ENCODE measurements around the gene DHRS4. TPM values are rescaled to one million over a fixed set of nuclear protein-coding genes. Genes with fewer than 3 reads are reported as not detected.

DHRS4 gene
- total RNA-seq, 4 donors from 2014 or later, result 19.7 to 57.9 (median 28.6) TPM

- DNase-seq, result peak; percentile 72 to 79
- Histone ChIP-seq H3K36me3 (no peaks in the 10 kb centered on the region), H3K9me3 (no peaks in the 10 kb centered on the region), H3K27me3 (no peaks in the 10 kb centered on the region), H3K27ac (no peak overlapping the region), H3K4me1 (no peaks in the 10 kb centered on the region), H3K4me3 (no peak overlapping the region)
- TF ChIP-seq CTCF (IDR thresholded peaks at IDR 0.05) (peak; percentile 68 to 81 (median 77)), POLR2A (IDR thresholded peaks at IDR 0.05) (no peak)
- intact Hi-C loops (cut with DNase I; ENCODE audit: low total_unique reads), result no loop called here
Observed at GRCh38 chr14:23929822-23930294, 23.7 kb upstream of the DHRS4 start.

- no peaks in the 10 kb centered on the region for H3K36me3 ChIP-seq
- no peak overlapping the region for H3K4me3 ChIP-seq
- DNase-seq, result peak; percentile 49 to 65
- TF ChIP-seq CTCF (IDR thresholded peaks at IDR 0.05) (no peak), POLR2A (IDR thresholded peaks at IDR 0.05) (no peak)
- intact Hi-C loops (cut with DNase I; ENCODE audit: low total_unique reads), result no loop called here
- H3K27ac ChIP-seq, result peak overlapping the region in 1 of 2 donors; percentile 28
- H3K27me3 ChIP-seq, result no peaks in the 10 kb centered on the region
- no peaks in the 10 kb centered on the region for H3K9me3 ChIP-seq
- no peaks in the 10 kb centered on the region for H3K4me1 ChIP-seq
Observed at GRCh38 chr14:23930742-23931141, 22.8 kb upstream of the DHRS4 start.

- intact Hi-C loops (cut with DNase I; ENCODE audit: low total_unique reads), result no loop called here
- H3K27me3 ChIP-seq, result no peaks in the 10 kb centered on the region
- no peaks in the 10 kb centered on the region for H3K4me1 ChIP-seq
- no peaks in the 10 kb centered on the region for H3K9me3 ChIP-seq
- peak overlapping the region in 1 of 2 donors; percentile 18 for H3K27ac ChIP-seq
- no peaks in the 10 kb centered on the region for H3K36me3 ChIP-seq
- no peak for DNase-seq
- no peak for TF ChIP-seq CTCF (IDR thresholded peaks at IDR 0.05)
- no peak for TF ChIP-seq POLR2A (IDR thresholded peaks at IDR 0.05)
- H3K4me3 ChIP-seq, result no peak overlapping the region
Observed at GRCh38 chr14:23931721-23932289, 21.8 kb upstream of the DHRS4 start.

GRCh38 chr14:23932639-23933038 lies 20.9 kb upstream of the DHRS4 start:
- DNase-seq, result no peak
- Histone ChIP-seq H3K9me3 (no peaks in the 10 kb centered on the region), H3K36me3 (no peaks in the 10 kb centered on the region), H3K27me3 (no peaks in the 10 kb centered on the region), H3K4me3 (no peak overlapping the region), H3K4me1 (no peaks in the 10 kb centered on the region), H3K27ac (no peak overlapping the region)
- intact Hi-C loops (cut with DNase I; ENCODE audit: low total_unique reads), result no loop called here
- TF ChIP-seq CTCF (IDR thresholded peaks at IDR 0.05) (no peak), POLR2A (IDR thresholded peaks at IDR 0.05) (no peak)

GRCh38 chr14:23933108-23933741 lies 20.3 kb upstream of the DHRS4 start:
- H3K4me1 ChIP-seq, result no peaks in the 10 kb centered on the region
- intact Hi-C loops (cut with DNase I; ENCODE audit: low total_unique reads), result no loop called here
- H3K9me3 ChIP-seq, result no peaks in the 10 kb centered on the region
- H3K27me3 ChIP-seq, result no peaks in the 10 kb centered on the region
- no peaks in the 10 kb centered on the region for H3K36me3 ChIP-seq
- TF ChIP-seq POLR2A (IDR thresholded peaks at IDR 0.05) (no peak), CTCF (IDR thresholded peaks at IDR 0.05) (no peak)
- no peak overlapping the region for H3K4me3 ChIP-seq
- no peak overlapping the region for H3K27ac ChIP-seq
- no peak for DNase-seq
